ENCODE measurements around the gene DVL2. TPM values are rescaled to one million over a fixed set of nuclear protein-coding genes. Genes with fewer than 3 reads are reported as not detected.

Gene DVL2
- total and polyA plus RNA-seq, 2 of the 13 experiments (the other 11 are each of a cell fraction or from before 2014, with no cell fraction given) = 5.7 to 38.2 TPM

GRCh38 chr17:7208027-7208571 is 26.2 kb downstream of the DVL2 start:
- Histone ChIP-seq H3K9me3 (ENCODE audit: low read length) (no peaks in the 10 kb centered on the region), H4K20me1 (ENCODE audit: insufficient read depth, low read length) (no peaks in the 10 kb centered on the region), H3K4me3 (replicated peaks in 1 of 3; ENCODE audit: insufficient read depth in 1 of 3, low read depth in 2 of 3, low read length in 3 of 3) (no peak overlapping the region), H3K9ac (ENCODE audit: insufficient read depth, low read depth, low read length) (no peak overlapping the region), H3K27ac (ENCODE audit: extremely low read length, insufficient read depth, low read length) (no peak overlapping the region), H3K36me3 (replicated peaks in 1 of 2; ENCODE audit: control insufficient read depth in 1 of 2, insufficient read depth in 2 of 2, low read length in 2 of 2) (no peaks in the 10 kb centered on the region), H2AFZ (ENCODE audit: low read length) (no peak overlapping the region), H3K27me3 (ENCODE audit: control insufficient read depth in 1 of 2, insufficient read depth in 2 of 2, low read length in 2 of 2) (peaks cover 0 to 9% of the 10 kb centered on the region in 2 experiments; a peak in 2 of 5 replicates), H3K4me2 (ENCODE audit: low read depth, low read length) (no peak overlapping the region), H3K4me1 (ENCODE audit: insufficient read depth, low read length) (no peaks in the 10 kb centered on the region), H3K79me2 (ENCODE audit: insufficient read depth, low read length) (no peaks in the 10 kb centered on the region)
- intact Hi-C loops (cut with micrococcal nuclease; ENCODE audit: unreplicated experiment) = no loop called here
- ATAC-seq (peak; percentile 31; the same call in 2 of the 3 replicates), FAIRE-seq (no peak), DNase-seq (ENCODE audit: low spot score) (no peak)
- WGBS (ENCODE audit: low lambda C conversion rate) = 63% methylated on average over 15 of the region's 21 CpGs
- ChIA-PET CTCF (ENCODE audit: low intra/inter-chr PET ratio, low total read pairs) (no interaction called here), POLR2A (no interaction called here)
- TF ChIP-seq TSC22D2 (CRISPR knock-in tag; IDR thresholded peaks at IDR 0.05; ENCODE audit: borderline replicate concordance) (no peak), ZFX (CRISPR knock-in tag; IDR thresholded peaks at IDR 0.05; ENCODE audit: low read depth) (no peak), ATF1 (CRISPR knock-in tag; IDR thresholded peaks at IDR 0.05) (no peak), ZNF138 (CRISPR knock-in tag; IDR thresholded peaks at IDR 0.05; ENCODE audit: low read depth) (no peak), ASH2L (IDR thresholded peaks at IDR 0.05; ENCODE audit: insufficient read length, low read depth, low read length) (no peak), PCBP2 (optimal IDR thresholded peaks at IDR 0.05; ENCODE audit: low read depth, low read length, poor library complexity, severe bottlenecking) (no peak), HNRNPK (IDR thresholded peaks at IDR 0.05; ENCODE audit: low read depth, low read length, poor library complexity, severe bottlenecking) (peak; percentile 21)
- BruUV-seq (replicated peaks) = no TSS peak
- in situ Hi-C loops (cut with HindIII; ENCODE audit: extremely low pct_ligation_motif_present, low pct_unique_long_range_greater_than_20kb) = no loop called here

Data from HepG2 (cell line).